GM19452 (cell line): Measurements from ENCODE around the gene HSPBAP1.

Experiments used
- ATAC-seq: cut with Tn5 transposase; IDR thresholded peaks from one replicate; pipeline ENCODE4 v1.9.1; 2021; ENCODE audit not compliant: unreplicated experiment

HSPBAP1 gene

GRCh38 chr3:122691195-122691594 is 102.4 kb downstream of the HSPBAP1 start:
- peak; percentile 83 for ATAC-seq

GRCh38 chr3:122690096-122690495 is 103.5 kb downstream of the HSPBAP1 start:
- no peak for ATAC-seq
